GM23338 (cell line): Measurements from ENCODE around the gene SERP1.

Source experiments
- CREB1 ChIP-seq: fragments of 250-450 bp; sonication (Bioruptor Pico); IDR thresholded peaks from 2 replicates; pipeline ENCODE4 v1.5.0; 2020; ENCODE audit warnings: low read depth, mild to moderate bottlenecking, moderate library complexity
- CTCF ChIP-seq, 2 experiments: fragments of 200-600 bp in 1 of 2; sonication (generic) in 1 of 2; conservative IDR thresholded peaks; 2 replicates each; pipeline versions ENCODE4 v1.5.1 to v1.6.1; 2016 to 2017; ENCODE audit warnings: antibody characterized with exemption in 2 of 2, low read depth in 2 of 2, mild to moderate bottlenecking in 2 of 2, moderate library complexity in 1 of 2
- ETS1 ChIP-seq: IDR thresholded peaks from 2 replicates; pipeline ENCODE4 v1.6.1; 2016; ENCODE audit warnings: antibody characterized with exemption
- EZH2 ChIP-seq: fragments of 200-600 bp; sonication (generic); IDR thresholded peaks from one replicate; pipeline ENCODE4 v1.8.0; 2017; ENCODE audit warnings: antibody characterized with exemption, mild to moderate bottlenecking, low read depth; ENCODE audit not compliant: unreplicated experiment
- EZH2phosphoT487 ChIP-seq: fragments of 200-600 bp; sonication (generic); IDR thresholded peaks from one replicate; pipeline ENCODE4 v1.8.1; 2018; ENCODE audit warnings: antibody characterized with exemption; ENCODE audit not compliant: unreplicated experiment
- JUNB ChIP-seq: IDR thresholded peaks from one replicate; pipeline ENCODE4 v1.6.1; 2016; ENCODE audit warnings: antibody characterized with exemption; ENCODE audit not compliant: unreplicated experiment
- POLR2AphosphoS5 ChIP-seq: IDR thresholded peaks from 2 replicates; pipeline ENCODE4 v1.6.1; 2016; ENCODE audit warnings: antibody characterized with exemption, low read depth
- REST ChIP-seq: IDR thresholded peaks from one replicate; pipeline ENCODE4 v1.6.1; 2018; ENCODE audit warnings: antibody characterized with exemption; ENCODE audit not compliant: unreplicated experiment
- STAT1 ChIP-seq: IDR thresholded peaks from one replicate; pipeline ENCODE4 v1.6.1; 2016; ENCODE audit warnings: antibody characterized with exemption; ENCODE audit not compliant: unreplicated experiment
- ZNF331 ChIP-seq: fragments of 250-450 bp; sonication (Bioruptor Pico); IDR thresholded peaks from 2 replicates; pipeline ENCODE4 v1.5.0; 2020; ENCODE audit warnings: low read depth, mild to moderate bottlenecking, moderate library complexity
- ZNF462 ChIP-seq: fragments of 250-450 bp; sonication (Bioruptor Pico); IDR thresholded peaks from 2 replicates; pipeline ENCODE4 v1.5.0; 2020; ENCODE audit warnings: mild to moderate bottlenecking, moderate library complexity

GRCh38 chr3:150527464-150528255 is 18.6 kb downstream of the SERP1 start:
- TF ChIP-seq CTCF (conservative IDR thresholded peaks at IDR 0.05; ENCODE audit: low read depth in 2 of 2) (no peak), POLR2AphosphoS5 (no peak), ZNF462 (CRISPR knock-in tag) (no peak), EZH2 (no peak), JUNB (no peak), EZH2phosphoT487 (no peak), REST (no peak), ZNF331 (no peak), CREB1 (no peak), ETS1 (no peak), STAT1 (no peak)
